Hepatocyte (in vitro differentiated cells): ENCODE results near the gene ZFR2. TPM values are rescaled to one million over a fixed set of nuclear protein-coding genes. Genes with fewer than 3 reads are reported as not detected.

Experiments
- DNase-seq: peaks from one replicate; pipeline ENCODE4 v3.0.0-alpha.2; 2016; ENCODE audit warnings: low spot score
- H2AFZ ChIP-seq: fragments of 200-600 bp; sonication (generic); 2 replicates; pipeline ENCODE4 v1.6.0; 2016; ENCODE audit warnings: antibody characterized with exemption, mild to moderate bottlenecking
- H3K27ac ChIP-seq: fragments of 200-600 bp; sonication (generic); 2 replicates; pipeline ENCODE4 v1.5.1; 2016; ENCODE audit warnings: mild to moderate bottlenecking
- H3K27me3 ChIP-seq: fragments of 200-600 bp; sonication (generic); 2 replicates; pipeline ENCODE4 v1.6.1; 2016
- H3K36me3 ChIP-seq: fragments of 200-600 bp; sonication (generic); replicated peaks from 2 replicates; pipeline ENCODE4 v1.5.1; 2016; ENCODE audit warnings: low read depth; ENCODE audit not compliant: insufficient read depth
- H3K4me1 ChIP-seq: fragments of 200-600 bp; sonication (generic); 2 replicates; pipeline ENCODE4 v1.5.1; 2016; ENCODE audit warnings: mild to moderate bottlenecking, moderate library complexity; ENCODE audit not compliant: insufficient read depth
- H3K4me2 ChIP-seq: fragments of 200-600 bp; sonication (generic); 2 replicates; pipeline ENCODE4 v1.6.0; 2016
- H3K4me3 ChIP-seq: fragments of 200-600 bp; sonication (generic); 2 replicates; pipeline ENCODE4 v1.5.1; 2016; ENCODE audit warnings: mild to moderate bottlenecking
- H3K79me2 ChIP-seq: fragments of 200-600 bp; sonication (generic); 2 replicates; pipeline ENCODE4 v1.6.0; 2017; ENCODE audit warnings: mild to moderate bottlenecking
- H3K9me2 ChIP-seq: fragments of 200-600 bp; sonication (generic); replicated peaks from 2 replicates; pipeline ENCODE4 v1.6.0; 2017; ENCODE audit warnings: mild to moderate bottlenecking; ENCODE audit not compliant: insufficient read depth
- H3K9me3 ChIP-seq: fragments of 200-600 bp; sonication (generic); 2 replicates; pipeline ENCODE4 v1.5.1; 2016; ENCODE audit warnings: low read depth, mild to moderate bottlenecking
- H4K20me1 ChIP-seq: fragments of 200-600 bp; sonication (generic); 2 replicates; pipeline ENCODE4 v1.6.0; 2016; ENCODE audit warnings: mild to moderate bottlenecking; ENCODE audit not compliant: insufficient read depth, poor library complexity, severe bottlenecking
- EZH2 ChIP-seq: fragments of 200-600 bp; sonication (generic); IDR thresholded peaks from 2 replicates; pipeline ENCODE4 v1.6.1; 2016; ENCODE audit warnings: antibody characterized with exemption, mild to moderate bottlenecking, borderline replicate concordance
- EZH2phosphoT487 ChIP-seq: fragments of 200-600 bp; sonication (generic); IDR thresholded peaks from one replicate; pipeline ENCODE4 v1.6.1; 2018; ENCODE audit warnings: antibody characterized with exemption, mild to moderate bottlenecking, low read depth, moderate library complexity; ENCODE audit not compliant: unreplicated experiment, severe bottlenecking
- WGBS: methylation state at CpG from one replicate; pipeline ENCODE4 v1.1.6; 2016; ENCODE audit warnings: low lambda C conversion rate; ENCODE audit errors: missing lambda C conversion rate; 5-methylcytosine and 5-hydroxymethylcytosine counted together
- polyA plus RNA-seq: library from polyadenylated mRNA; unstranded; fragments of >200 nt; fragmentation: Nextera tagmentation; extraction: Ambion mirVana; gene quantifications from 2 replicates; pipeline ENCODE4 v1.2.1, GENCODE V29; 2016
- total RNA-seq: library from RNA; depleted of rRNA; stranded (reverse); fragments of >200 nt; gene quantifications from 2 replicates; pipeline ENCODE4 v1.2.3, GENCODE V29; 2014
- TF ChIP-seq, protein P1 (sequence below): fragments of 200-600 bp; sonication (generic); IDR thresholded peaks from 2 replicates; pipeline ENCODE4 v1.5.1; 2016; ENCODE audit warnings: antibody characterized with exemption, mild to moderate bottlenecking; ENCODE audit not compliant: poor library complexity

The ZFR2 gene
- total and polyA plus RNA-seq, 2 experiments from 2014 or later, result 0.97 to 1.7 TPM

- WGBS, result 85% methylated on average over 29 of the region's 32 CpGs
Observed at GRCh38 chr19:3825286-3825956, 43.4 kb downstream of the ZFR2 start.

DNA sequence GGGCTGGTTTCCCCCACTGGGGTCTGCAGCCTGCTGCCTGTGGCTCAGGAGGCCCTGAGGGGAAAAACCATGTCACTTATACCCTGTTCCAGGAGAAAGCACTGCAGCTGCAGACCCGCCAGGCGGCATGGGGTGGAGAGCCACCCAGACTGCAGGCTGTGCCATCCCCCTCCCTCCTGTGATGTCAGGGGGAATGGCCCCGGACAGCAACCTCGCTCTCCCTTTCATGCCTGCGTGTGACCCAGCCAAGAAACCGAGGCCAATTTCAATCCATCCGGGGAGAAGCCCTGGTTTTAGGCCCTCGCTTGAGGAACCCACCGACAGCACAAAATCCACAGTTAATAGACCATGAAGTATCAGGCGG, 45.5 kb downstream of the ZFR2 start:
- H3K36me3 ChIP-seq, result no peaks in the 10 kb centered on the region
- TF ChIP-seq EZH2 (no peak), EZH2phosphoT487 (no peak)
- TF ChIP-seq, protein P1, sequence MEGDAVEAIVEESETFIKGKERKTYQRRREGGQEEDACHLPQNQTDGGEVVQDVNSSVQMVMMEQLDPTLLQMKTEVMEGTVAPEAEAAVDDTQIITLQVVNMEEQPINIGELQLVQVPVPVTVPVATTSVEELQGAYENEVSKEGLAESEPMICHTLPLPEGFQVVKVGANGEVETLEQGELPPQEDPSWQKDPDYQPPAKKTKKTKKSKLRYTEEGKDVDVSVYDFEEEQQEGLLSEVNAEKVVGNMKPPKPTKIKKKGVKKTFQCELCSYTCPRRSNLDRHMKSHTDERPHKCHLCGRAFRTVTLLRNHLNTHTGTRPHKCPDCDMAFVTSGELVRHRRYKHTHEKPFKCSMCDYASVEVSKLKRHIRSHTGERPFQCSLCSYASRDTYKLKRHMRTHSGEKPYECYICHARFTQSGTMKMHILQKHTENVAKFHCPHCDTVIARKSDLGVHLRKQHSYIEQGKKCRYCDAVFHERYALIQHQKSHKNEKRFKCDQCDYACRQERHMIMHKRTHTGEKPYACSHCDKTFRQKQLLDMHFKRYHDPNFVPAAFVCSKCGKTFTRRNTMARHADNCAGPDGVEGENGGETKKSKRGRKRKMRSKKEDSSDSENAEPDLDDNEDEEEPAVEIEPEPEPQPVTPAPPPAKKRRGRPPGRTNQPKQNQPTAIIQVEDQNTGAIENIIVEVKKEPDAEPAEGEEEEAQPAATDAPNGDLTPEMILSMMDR, result no peak
- WGBS, result 89% methylated on average over 8 of the region's 10 CpGs

More at GRCh38 chr19:3825286-3825956, 43.4 kb downstream of the ZFR2 start:
- no peak for TF ChIP-seq EZH2
- Histone ChIP-seq H3K27ac (no peak overlapping the region), H3K79me2 (no peaks in the 10 kb centered on the region), H2AFZ (no peak overlapping the region), H3K9me2 (no peaks in the 10 kb centered on the region), H3K9me3 (no peaks in the 10 kb centered on the region), H4K20me1 (no peaks in the 10 kb centered on the region), H3K4me2 (no peak overlapping the region), H3K4me1 (no peaks in the 10 kb centered on the region), H3K4me3 (no peak overlapping the region), H3K36me3 (no peaks in the 10 kb centered on the region), H3K27me3 (no peaks in the 10 kb centered on the region)
- no peak for DNase-seq

GRCh38 chr19:3822683-3823349, 46.0 kb downstream of the ZFR2 start:
- H3K4me2 ChIP-seq, result no peak overlapping the region
- no peaks in the 10 kb centered on the region for H3K9me2 ChIP-seq
- H3K27ac ChIP-seq, result no peak overlapping the region
- TF ChIP-seq, protein P1, result no peak
- TF ChIP-seq EZH2 (no peak), EZH2phosphoT487 (no peak)
- no peak overlapping the region for H3K4me3 ChIP-seq
- H3K27me3 ChIP-seq, result no peaks in the 10 kb centered on the region
- H4K20me1 ChIP-seq, result no peaks in the 10 kb centered on the region
- H3K4me1 ChIP-seq, result no peaks in the 10 kb centered on the region
- 88% methylated on average over 26 of the region's 26 CpGs for WGBS
- no peaks in the 10 kb centered on the region for H3K9me3 ChIP-seq
- no peak for DNase-seq
- H2AFZ ChIP-seq, result no peak overlapping the region
- H3K36me3 ChIP-seq, result no peaks in the 10 kb centered on the region
- H3K79me2 ChIP-seq, result no peaks in the 10 kb centered on the region

More for the DNA sequence above, 45.5 kb downstream of the ZFR2 start:
- H3K27ac ChIP-seq, result no peak overlapping the region
- no peak for DNase-seq
- H3K9me3 ChIP-seq, result no peaks in the 10 kb centered on the region
- no peaks in the 10 kb centered on the region for H3K79me2 ChIP-seq
- no peak overlapping the region for H2AFZ ChIP-seq
- no peaks in the 10 kb centered on the region for H3K4me1 ChIP-seq
- no peak overlapping the region for H3K4me2 ChIP-seq
- no peaks in the 10 kb centered on the region for H3K9me2 ChIP-seq
- H3K27me3 ChIP-seq, result no peaks in the 10 kb centered on the region
- no peak overlapping the region for H3K4me3 ChIP-seq
- no peaks in the 10 kb centered on the region for H4K20me1 ChIP-seq

- no peak overlapping the region for H3K4me3 ChIP-seq
- DNase-seq, result peak; percentile 51
- H3K9me2 ChIP-seq, result no peaks in the 10 kb centered on the region
- WGBS, result 28% methylated on average over 42 of the region's 43 CpGs
- no peaks in the 10 kb centered on the region for H3K27me3 ChIP-seq
- H4K20me1 ChIP-seq, result no peaks in the 10 kb centered on the region
- no peaks in the 10 kb centered on the region for H3K4me1 ChIP-seq
- H3K4me2 ChIP-seq, result no peak overlapping the region
- no peaks in the 10 kb centered on the region for H3K9me3 ChIP-seq
- H3K36me3 ChIP-seq, result no peaks in the 10 kb centered on the region
- H3K27ac ChIP-seq, result no peak overlapping the region
- H3K79me2 ChIP-seq, result no peaks in the 10 kb centered on the region
- TF ChIP-seq EZH2 (no peak), EZH2phosphoT487 (no peak)
- TF ChIP-seq, protein P1, result peak; percentile 87
- H2AFZ ChIP-seq, result no peak overlapping the region
Observed at GRCh38 chr19:3821857-3822364, 46.9 kb downstream of the ZFR2 start.
